T-helper 2 cell treated with Interferon-gamma antibody and Interleukin-4, amounts not matched to agents 100 ng/mL and 5 ng/mL, for 36 hours (primary cell): ENCODE results near the gene MAPT. TPM values are rescaled to one million over a fixed set of nuclear protein-coding genes. Genes with fewer than 3 reads are reported as not detected.
"Not testable (repeated sequence)": the region's sequence is repeated elsewhere in the genome, so short reads cannot be mapped to it uniquely, and the experiment has no call there.

Experiments used
- intact Hi-C: fragments of 100-400 bp; cut with micrococcal nuclease; formaldehyde crosslinking; loops from one replicate; pipeline ENCODE4 v1.15.1; 2023
- total RNA-seq: library from RNA; stranded (reverse); gene quantifications from 2 replicates; pipeline ENCODE4 v1.2.3, GENCODE V29; 2022

MAPT gene
- total RNA-seq, 1 donor from 2014 or later = 0.20 TPM

DNA sequence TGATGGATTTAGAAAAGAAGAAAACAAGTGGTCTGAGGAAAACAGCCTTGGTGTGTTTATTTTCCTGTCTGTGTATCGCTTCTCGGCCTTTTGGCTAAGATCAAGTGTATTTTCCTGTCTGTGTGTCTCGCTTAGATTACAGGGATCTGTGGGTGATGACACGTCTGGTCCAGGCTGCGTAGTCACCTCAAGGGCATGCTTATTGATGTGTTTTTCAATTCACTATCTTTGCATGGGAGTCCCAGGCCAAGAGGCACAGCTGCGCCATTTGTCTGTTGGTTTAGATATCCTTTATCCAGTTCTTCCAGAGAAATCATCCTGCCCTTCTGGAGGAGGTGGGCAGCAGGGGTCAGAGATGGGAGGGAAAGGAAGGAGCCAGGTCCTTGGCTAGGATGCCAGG lies 57.6 kb downstream of the MAPT start:
- intact Hi-C loops = no loop called here

DNA sequence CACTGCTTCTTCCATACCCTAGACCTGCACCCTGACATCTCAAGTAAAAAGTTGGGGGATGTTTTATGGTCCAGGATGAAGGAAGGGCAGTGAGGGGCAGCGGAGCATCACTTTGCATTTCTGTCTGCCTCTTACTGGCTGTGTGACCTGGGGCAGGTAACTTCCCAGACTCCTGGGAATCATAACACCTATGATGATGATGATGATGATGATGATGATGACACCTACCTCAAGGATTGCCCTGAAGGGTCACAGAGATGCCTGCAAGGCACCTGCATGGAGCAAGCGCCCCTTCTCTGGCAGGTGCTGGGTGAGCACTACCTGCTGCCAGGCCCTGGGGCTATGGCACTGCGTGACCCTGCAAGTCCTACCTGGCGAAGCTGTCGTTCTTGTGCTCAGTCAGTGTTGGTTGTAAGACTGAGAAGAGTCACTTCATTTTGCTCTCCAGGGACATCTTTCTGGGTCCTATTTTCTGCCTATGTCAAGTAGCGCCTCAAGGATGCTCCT lies 58.5 kb downstream of the MAPT start:
- intact Hi-C loops = no loop called here

DNA sequence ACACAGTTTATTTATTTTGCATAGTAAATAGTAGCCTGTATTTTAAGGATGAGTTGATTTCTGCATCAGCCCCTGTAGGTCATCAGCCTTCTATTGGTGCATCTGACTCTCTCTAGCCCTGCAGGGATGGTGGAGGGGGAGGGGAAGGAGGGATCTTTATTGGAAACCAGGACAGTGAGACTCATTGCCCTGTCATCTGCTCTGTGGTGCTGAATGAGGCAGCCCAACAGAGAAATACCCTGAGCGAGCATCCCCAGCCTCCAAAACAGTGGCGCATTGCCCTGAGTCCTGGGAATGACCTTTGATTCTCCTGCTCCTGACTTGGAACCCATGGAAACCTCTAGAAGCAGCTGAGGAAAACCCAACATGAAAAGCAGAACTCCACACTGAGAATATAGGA lies 59.2 kb downstream of the MAPT start:
- intact Hi-C loops = no loop called here

DNA sequence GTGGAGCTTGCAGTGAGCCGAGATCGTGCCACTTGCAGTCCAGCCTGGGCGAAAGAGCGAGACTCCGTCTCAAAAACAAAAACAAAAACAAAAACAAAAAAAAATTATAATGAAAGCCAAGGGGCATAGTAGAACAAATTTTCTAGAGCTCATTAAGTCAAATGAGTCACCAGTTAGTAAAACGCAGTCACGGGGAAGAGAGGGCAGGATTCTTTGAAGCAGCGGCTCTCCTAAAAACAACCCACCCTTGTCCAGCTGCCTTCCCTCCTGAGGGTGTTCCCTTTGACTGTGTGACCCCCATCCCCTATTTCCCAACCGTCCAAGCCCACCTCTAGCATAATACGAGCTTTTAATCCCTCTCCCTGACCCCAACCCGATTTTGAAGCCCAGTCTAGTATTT lies 60.6 kb downstream of the MAPT start:
- intact Hi-C loops = no loop called here

DNA sequence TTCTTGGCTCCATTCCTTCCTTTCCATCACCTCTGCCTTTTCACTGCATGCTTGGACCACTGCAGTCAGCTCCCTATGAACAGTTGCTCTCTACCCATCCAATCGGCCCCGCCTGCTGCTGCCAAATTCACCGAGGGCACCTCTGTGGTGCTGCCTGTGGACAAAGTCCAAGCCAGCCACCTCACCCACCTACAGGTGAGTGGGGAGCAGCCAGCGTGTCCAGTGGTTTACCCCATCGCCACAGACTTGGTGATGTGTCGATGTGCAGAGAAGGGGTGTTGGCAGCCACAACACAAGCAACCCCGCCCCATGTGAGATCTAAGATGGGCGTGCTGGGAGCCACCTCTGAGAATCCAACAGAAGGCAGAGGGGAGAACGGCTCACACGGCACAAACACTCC lies 61.0 kb downstream of the MAPT start:
- intact Hi-C loops = no loop called here

DNA sequence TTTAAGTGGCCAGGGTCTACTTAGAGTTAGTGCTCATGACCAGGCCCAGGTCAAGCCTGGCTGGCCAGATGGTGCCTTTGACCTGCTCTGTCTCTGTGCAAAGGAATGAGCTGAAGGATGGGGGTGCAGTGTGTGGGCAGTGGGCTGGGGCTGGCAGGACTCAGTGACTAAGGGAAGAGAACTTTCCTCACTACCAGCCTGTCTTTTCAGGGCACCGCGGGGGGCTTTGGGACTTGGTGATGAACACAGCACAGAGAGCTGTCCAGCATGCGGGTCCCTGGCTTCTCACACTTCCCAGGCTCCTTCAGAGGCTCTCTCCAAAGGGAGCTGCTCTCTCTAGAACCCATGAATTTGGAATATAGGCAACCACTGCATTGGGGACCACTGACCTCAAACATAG lies 61.7 kb downstream of the MAPT start:
- intact Hi-C loops = no loop called here

DNA sequence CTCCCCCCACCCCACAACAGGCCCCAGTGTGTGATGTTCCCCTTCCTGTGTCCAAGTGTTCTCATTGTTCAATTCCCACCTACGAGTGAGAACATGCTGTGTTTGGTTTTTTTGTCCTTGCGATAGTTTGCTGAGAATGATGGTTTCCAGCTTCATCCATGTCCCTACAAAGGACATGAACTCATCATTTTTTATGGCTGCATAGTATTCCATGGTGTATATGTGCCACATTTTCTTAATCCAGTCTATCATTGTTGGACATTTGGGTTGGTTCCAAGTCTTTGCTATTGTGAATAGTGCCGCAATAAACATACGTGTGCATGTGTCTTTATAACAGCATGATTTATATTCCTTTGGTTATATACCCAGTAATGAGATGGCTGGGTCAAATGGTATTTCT lies 62.4 kb downstream of the MAPT start:
- intact Hi-C loops = not testable (repeated sequence)

DNA sequence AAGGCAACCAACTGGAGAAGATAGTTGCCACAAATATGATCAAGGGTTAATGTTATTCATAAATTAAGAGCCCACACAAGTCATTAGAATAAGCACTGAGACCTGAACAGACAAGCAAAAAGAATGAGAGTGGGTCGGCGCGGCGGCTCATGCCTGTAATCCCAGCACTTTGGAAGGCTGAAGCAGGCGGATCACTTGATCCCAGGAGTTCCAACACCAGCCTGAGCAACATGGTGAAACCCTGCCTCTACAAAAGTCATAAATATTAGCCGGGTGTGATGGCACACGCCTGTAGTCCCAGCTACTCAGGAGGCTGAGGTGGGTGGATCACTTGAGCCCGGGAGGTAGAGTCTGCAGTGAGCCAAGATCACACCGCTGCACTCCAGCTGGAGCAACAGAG lies 64.0 kb downstream of the MAPT start:
- intact Hi-C loops = no loop called here

DNA sequence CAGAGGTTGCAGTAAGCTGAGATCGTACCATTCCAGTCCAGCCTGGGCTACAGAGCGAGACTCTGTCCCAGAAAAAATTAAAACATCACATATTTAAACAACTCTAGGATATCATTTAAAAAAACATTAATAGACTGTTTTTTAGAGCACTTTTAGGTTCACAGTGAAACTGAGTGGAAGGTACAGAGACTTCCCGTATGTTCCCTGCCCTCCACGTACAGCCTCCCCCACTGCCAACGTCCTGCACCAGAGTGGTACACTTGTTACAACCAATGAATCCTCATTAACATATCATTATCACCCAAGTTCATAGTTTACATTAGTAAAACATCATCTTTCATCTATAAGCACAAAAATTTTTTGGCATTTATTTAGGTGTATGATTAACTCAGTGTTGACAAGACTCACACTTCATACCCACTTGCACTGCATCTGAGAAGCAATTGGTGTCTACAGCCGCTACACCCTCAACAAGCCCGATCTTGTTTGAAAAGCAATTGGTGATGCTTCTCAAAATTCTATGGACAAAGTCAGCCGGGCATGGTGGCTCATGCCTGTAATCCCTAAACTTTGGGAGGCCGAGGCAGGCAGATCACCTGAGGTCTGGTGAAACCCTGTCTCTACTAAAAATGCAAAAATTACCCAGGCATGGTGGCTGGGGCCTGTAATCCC lies 64.8 kb downstream of the MAPT start:
- intact Hi-C loops = no loop called here

DNA sequence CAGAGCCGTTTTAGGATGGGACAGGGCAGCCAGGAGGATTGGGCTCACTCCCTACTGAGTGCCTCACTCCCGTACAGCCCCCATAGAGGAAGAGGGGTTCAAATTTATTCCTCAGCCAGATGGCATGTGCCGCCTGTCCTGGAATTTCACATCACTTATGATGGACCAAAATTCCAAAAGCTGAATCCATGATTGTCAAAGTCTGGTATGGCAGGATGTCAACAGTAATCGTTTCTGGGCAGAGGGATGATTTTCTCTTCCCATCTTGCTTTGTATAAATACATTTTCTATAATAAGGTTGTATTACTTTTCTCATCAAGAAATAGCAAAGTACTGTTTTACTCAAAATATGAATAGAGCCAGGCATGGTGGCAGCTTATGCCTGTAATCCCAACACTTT lies 66.0 kb downstream of the MAPT start:
- intact Hi-C loops = no loop called here

DNA sequence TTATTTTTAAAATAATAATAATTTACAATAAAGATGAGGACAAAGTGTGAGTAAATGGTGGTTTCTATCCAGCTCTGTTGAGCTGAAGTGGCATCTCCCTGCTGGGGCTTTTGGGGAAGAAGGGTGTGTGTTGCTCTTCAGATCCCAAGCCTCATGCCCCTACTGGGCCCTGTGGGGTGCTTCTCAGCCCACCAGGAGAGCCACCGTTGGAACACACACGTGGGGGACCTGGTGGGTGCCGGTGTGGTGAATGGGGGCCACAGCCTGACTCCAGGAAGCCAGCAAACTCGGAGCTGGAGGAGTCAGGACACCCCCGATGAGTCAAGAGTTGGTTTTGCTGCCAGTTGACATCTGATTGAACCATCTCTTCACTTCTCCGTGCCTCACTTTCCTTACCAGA lies 66.9 kb downstream of the MAPT start:
- intact Hi-C loops = no loop called here

DNA sequence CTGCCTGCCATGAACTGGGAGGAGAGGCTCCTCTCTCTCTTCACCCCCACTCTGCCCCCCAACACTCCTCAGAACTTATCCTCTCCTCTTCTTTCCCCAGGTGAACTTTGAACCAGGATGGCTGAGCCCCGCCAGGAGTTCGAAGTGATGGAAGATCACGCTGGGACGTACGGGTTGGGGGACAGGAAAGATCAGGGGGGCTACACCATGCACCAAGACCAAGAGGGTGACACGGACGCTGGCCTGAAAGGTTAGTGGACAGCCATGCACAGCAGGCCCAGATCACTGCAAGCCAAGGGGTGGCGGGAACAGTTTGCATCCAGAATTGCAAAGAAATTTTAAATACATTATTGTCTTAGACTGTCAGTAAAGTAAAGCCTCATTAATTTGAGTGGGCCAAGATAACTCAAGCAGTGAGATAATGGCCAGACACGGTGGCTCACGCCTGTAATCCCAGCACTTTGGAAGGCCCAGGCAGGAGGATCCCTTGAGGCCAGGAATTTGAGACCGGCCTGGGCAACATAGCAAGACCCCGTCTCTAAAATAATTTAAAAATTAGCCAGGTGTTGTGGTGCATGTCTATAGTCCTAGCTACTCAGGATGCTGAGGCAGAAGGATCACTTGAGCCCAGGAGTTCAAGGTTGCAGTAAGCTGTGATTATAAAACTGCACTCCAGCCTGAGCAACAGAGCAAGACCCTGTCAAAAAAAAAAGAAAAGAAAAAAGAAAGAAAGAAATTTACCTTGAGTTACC lies 68.0 kb downstream of the MAPT start:
- intact Hi-C loops = no loop called here

DNA sequence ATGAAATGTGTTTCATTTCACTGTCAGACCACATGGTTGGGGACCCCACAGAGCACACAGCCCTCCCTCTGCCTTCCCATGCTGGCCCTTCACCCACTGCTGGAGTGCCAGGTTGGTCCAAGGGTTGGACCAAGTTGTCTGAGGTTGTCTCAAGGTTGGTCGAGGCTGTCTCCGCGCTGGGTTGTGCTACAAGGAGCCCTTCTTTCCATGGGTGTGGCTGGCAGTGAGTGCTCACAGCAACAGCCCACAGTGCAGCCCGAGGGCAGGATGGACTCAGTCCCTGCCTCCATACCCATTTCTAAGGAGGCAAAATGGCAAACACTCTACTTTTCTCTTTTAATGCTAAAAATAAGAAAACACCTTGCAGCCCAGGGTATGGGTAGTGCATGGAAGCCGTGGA lies 68.9 kb downstream of the MAPT start:
- intact Hi-C loops = no loop called here

DNA sequence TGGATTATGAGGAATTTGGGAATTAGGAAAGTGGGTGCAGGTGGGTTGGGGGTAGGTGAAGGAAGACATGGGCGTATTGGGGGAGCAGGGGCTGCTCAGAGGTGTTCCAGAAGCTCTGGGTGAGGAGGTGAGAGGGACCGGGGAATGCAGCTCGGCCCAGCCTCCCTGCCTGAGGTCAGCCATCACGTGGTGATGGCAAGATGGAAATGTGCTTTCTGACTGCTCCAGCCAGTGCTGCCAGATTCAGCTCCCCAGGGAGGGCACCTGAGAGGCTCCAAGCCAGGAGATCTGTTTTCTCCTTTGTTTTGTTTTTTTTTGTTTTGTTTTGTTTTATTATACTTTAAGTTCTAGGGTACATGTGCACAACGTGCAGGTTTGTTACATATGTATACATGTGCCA lies 69.5 kb downstream of the MAPT start:
- intact Hi-C loops = no loop called here

DNA sequence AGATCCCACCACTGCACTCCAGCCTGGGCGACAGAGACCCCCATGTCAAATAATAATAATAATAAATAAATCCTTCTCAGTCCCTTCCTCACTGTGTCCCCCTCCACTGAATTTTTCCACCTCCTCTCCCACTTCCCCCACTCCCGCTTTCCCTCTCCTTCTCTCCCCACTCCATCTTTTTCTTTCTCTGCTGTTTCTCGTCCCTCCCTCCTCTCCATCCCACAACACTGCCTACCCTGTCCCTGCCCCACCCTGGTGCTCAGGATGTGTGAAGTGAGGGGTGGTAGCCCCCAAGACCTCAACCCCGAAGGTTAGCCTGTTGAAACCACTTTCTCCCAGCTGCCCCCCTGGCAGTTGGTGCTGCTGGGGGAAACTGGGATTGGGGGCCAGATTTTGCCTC lies 70.3 kb downstream of the MAPT start:
- intact Hi-C loops = no loop called here

DNA sequence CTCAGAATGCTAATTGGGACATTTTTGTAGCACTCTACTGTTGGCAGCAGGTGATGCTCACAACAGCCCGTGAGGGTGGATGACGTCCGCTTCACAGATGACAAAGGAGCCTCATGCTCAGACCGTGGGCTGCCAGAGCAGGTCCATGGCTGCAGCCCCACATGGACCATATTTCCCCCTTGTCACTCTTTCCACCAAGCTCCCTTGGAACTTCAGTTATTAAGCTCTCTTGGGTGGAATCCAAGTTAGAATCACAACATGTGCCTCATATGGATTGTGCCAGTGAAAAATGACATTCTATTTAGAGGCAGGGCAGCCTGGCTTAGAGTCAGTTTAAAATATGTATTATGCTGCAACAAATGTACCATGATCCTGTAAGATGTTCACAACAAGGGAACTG lies 71.5 kb downstream of the MAPT start:
- intact Hi-C loops = no loop called here

DNA sequence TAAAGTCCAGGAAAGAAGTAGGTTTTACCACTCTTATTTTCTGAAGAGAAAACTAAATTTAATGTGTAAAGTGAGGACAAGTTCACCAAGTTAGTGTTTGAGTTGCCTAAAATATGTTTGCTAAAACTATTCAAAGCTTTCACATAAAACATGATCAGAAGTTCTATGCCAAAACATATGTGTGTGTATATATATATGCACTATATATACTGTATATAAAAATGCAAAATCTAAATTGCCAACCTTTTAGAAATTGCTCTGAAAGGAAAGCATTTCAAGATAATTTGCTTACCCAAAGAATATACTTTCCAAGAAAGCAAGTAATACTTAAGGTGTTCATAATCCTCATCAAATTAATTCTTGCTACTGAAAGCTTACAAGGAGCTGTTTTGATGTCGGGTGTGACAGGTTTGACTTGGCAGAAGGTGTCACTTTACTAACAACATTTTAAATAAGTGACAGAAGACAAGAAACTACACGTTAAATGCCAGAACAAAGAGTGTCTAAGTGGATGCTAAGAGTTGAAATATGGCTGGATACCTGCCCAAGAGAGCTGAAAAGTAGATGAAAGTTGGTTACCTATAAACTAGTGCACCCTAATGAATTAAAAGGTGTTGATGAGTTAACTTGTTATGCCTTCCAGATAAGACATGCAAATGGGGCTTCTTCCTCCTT lies 72.4 kb downstream of the MAPT start:
- intact Hi-C loops = no loop called here

DNA sequence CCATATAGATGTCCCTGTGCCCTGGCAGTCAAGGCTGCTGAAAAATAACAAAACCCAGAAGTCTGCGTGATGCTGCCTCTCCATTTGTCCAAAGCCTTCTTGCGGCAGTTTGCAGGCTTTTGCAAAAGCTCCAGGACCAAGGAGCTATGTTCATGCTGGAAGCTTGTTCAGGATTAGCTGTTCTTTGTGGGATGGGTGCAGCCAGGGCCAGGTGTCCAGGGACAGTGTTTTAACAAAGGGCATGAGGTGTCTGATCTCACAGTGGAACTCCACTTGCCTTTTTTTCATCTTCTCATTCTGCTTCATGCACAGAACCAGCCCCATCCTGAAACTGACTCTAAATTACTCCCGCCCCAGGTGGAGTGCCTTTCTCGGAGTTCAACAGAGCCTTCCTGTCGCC lies 73.0 kb downstream of the MAPT start:
- intact Hi-C loops = no loop called here

DNA sequence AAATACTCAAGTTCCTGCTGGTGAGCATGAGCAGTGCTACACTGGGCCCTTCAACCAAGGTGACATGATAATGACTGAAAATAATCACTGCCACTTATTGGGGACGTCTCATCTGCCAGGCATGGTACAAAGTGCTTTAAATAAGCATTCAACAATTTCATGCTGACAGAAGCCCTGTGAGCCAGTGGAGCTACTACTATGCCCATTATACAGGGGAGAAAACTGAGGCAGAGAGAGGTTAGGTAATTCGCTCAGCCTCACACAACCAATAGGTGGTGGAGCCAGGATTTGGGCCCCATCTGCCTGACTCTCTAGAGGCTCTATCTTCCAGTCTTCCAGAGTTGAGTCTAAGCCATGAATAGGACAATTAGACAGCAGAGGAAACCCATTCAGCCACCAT lies 74.4 kb downstream of the MAPT start:
- intact Hi-C loops = no loop called here

DNA sequence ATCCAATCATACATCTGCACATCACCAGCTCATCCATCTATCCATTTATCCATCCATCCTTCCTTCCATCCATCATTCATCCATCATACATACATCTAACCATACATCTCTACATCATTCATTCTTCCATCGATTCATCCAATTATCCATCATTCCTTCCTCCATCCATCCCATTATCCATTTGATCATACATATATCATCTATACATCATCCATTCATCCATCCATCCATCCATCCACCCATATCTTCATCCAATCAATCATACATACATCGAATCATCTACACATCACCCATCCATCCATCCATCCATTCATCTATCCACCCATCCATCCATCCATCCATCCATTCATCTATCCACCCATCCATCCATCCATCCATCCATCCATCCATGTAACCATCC lies 75.4 kb downstream of the MAPT start:
- intact Hi-C loops = no loop called here

DNA sequence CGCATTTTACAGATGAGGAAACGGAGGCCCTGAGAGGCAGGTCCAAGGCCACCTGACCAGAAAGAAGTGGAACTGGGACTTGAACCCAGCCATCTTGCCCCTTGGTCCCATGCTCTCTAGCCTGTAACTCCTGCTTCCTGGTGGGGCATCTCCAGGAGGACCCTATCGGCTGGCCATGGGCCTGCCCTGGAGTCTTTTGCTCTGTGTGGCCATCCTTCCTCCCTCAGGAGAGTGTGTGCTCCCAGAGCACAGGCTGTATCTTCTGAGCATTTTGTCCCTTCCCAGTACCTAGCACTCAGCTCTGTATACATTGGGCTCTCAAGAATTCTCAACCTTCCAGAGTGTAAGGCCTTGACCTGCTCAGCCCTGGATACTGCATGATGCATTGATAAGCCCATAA lies 76.3 kb downstream of the MAPT start:
- intact Hi-C loops = no loop called here

DNA sequence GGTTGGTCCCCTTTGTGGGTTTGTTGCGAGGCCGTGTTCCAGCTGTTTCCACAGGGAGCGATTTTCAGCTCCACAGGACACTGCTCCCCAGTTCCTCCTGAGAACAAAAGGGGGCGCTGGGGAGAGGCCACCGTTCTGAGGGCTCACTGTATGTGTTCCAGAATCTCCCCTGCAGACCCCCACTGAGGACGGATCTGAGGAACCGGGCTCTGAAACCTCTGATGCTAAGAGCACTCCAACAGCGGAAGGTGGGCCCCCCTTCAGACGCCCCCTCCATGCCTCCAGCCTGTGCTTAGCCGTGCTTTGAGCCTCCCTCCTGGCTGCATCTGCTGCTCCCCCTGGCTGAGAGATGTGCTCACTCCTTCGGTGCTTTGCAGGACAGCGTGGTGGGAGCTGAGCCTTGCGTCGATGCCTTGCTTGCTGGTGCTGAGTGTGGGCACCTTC lies 77.4 kb downstream of the MAPT start:
- intact Hi-C loops = no loop called here
